Breast epithelium (tissue), 4 donors: ENCODE measurements around the gene RO60. TPM values are rescaled to one million over a fixed set of nuclear protein-coding genes. Genes with fewer than 3 reads are reported as not detected.

ENCODE experiments used
- DNase-seq, 2 donors: peaks; one replicate each; pipeline ENCODE4 v3.0.0-alpha.2; 2019; ENCODE audit warnings: low spot score in 2 of 2
- H3K27ac ChIP-seq, 2 donors: fragments of 200-600 bp; sonication (generic) in 1 of 2; one replicate each; pipeline ENCODE4 v1.5.1; 2016 to 2019; ENCODE audit warnings: mild to moderate bottlenecking in 1 of 2
- H3K27me3 ChIP-seq, 2 donors: fragments of 200-600 bp; sonication (generic) in 1 of 2; one replicate each; pipeline versions ENCODE4 v1.5.1 to v1.6.0; 2017 to 2019; ENCODE audit warnings: control low read depth in 1 of 2, mild to moderate bottlenecking in 1 of 2
- H3K36me3 ChIP-seq: fragments of 200-600 bp; one replicate; pipeline ENCODE4 v1.5.1; 2019
- H3K4me1 ChIP-seq, 2 donors: fragments of 200-600 bp; sonication (generic); one replicate each; pipeline ENCODE4 v1.5.1; 2016 to 2019; ENCODE audit warnings: control low read depth in 1 of 2
- H3K4me3 ChIP-seq, 3 donors: fragments of 200-600 bp; sonication (generic); 1 replicate in 2 of 3; 2 replicates in 1 of 3; pipeline ENCODE4 v1.5.1; 2016 to 2019; ENCODE audit warnings: mild to moderate bottlenecking in 3 of 3, moderate library complexity in 2 of 3
- H3K9me3 ChIP-seq, 2 donors: fragments of 200-600 bp; sonication (generic) in 1 of 2; one replicate each; pipeline ENCODE4 v1.5.1; 2016 to 2019; ENCODE audit warnings: control low read depth in 1 of 2
- CTCF ChIP-seq, 3 donors: fragments of 450-650 bp; IDR thresholded peaks; one replicate each; pipeline ENCODE4 v1.5.1; 2016 to 2017; ENCODE audit warnings: antibody characterized with exemption in 3 of 3, mild to moderate bottlenecking in 3 of 3, moderate library complexity in 3 of 3
- POLR2A ChIP-seq: fragments of 450-650 bp; IDR thresholded peaks from one replicate; pipeline ENCODE4 v1.6.1; 2016; ENCODE audit warnings: antibody characterized with exemption, mild to moderate bottlenecking, moderate library complexity
- POLR2AphosphoS5 ChIP-seq, 3 donors: sonication (generic); formaldehyde crosslinking; IDR thresholded peaks; one replicate each; pipeline ENCODE4 v1.6.1; 2017; ENCODE audit warnings: antibody characterized with exemption in 3 of 3
- intact Hi-C: fragments of 100-400 bp; cut with DNase I; formaldehyde crosslinking; loops from one replicate; pipeline ENCODE4 v1.15.1; 2023; ENCODE audit warnings: low total_unique reads
- total RNA-seq, 3 donors: library from RNA; depleted of rRNA; stranded (reverse); fragments of >200 nt; gene quantifications; one replicate each; pipeline ENCODE4 v1.1.0, GENCODE V29; 2016

Gene RO60
- total RNA-seq, 3 donors from 2014 or later, result 91.4 to 116 (median 95.1) TPM

- Histone ChIP-seq H3K27me3 (no peaks in the 10 kb centered on the region), H3K4me1 (peaks cover 0 to 3% of the 10 kb centered on the region in 2 donors), H3K27ac (no peak overlapping the region), H3K36me3 (no peaks in the 10 kb centered on the region), H3K9me3 (no peaks in the 10 kb centered on the region), H3K4me3 (no peak overlapping the region)
- TF ChIP-seq CTCF (IDR thresholded peaks at IDR 0.05), result no peak
- no peak for TF ChIP-seq POLR2A
- no peak for TF ChIP-seq POLR2AphosphoS5 (IDR thresholded peaks at IDR 0.05)
- intact Hi-C loops, result no loop called here
- no peak for DNase-seq
These were observed 5.2 kb upstream of the RO60 start for GRCh38 chr1:193054169-193054675.

- peak in 1 of 3 donors; percentile 7 for TF ChIP-seq CTCF (IDR thresholded peaks at IDR 0.05)
- TF ChIP-seq POLR2A, result no peak
- TF ChIP-seq POLR2AphosphoS5 (IDR thresholded peaks at IDR 0.05), result no peak
- Histone ChIP-seq H3K27me3 (no peaks in the 10 kb centered on the region), H3K4me3 (peak overlapping the region; percentile 87 to 92 (median 91)), H3K27ac (peak overlapping the region; percentile 98), H3K36me3 (no peaks in the 10 kb centered on the region), H3K9me3 (no peaks in the 10 kb centered on the region), H3K4me1 (peaks cover 0 to 20% of the 10 kb centered on the region in 2 donors)
- DNase-seq, result peak; percentile 19 to 51
- intact Hi-C loops, result no loop called here
These were observed 707 bp upstream of the RO60 start for GRCh38 chr1:193058529-193059281.

GRCh38 chr1:193060115-193060403, 647 bp downstream of the RO60 start:
- H3K4me3 ChIP-seq, result peak overlapping the region; percentile 87 to 92 (median 91)
- intact Hi-C loops, result no loop called here
- H3K4me1 ChIP-seq, result peaks cover 0 to 20% of the 10 kb centered on the region in 2 donors
- DNase-seq, result no peak
- peak overlapping the region; percentile 98 for H3K27ac ChIP-seq
- no peak for TF ChIP-seq POLR2AphosphoS5 (IDR thresholded peaks at IDR 0.05)
- no peak for TF ChIP-seq POLR2A
- TF ChIP-seq CTCF (IDR thresholded peaks at IDR 0.05), result no peak
- no peaks in the 10 kb centered on the region for H3K36me3 ChIP-seq
- no peaks in the 10 kb centered on the region for H3K27me3 ChIP-seq
- no peaks in the 10 kb centered on the region for H3K9me3 ChIP-seq

- H3K27ac ChIP-seq, result peak overlapping the region; percentile 98
- intact Hi-C loops, result no loop called here
These were observed 994 bp downstream of the RO60 start for GRCh38 chr1:193060406-193060805.

More at GRCh38 chr1:193060406-193060805, 994 bp downstream of the RO60 start:
- Histone ChIP-seq H3K36me3 (no peaks in the 10 kb centered on the region), H3K9me3 (no peaks in the 10 kb centered on the region), H3K4me3 (peak overlapping the region; percentile 87 to 92 (median 91)), H3K4me1 (peaks cover 0 to 20% of the 10 kb centered on the region in 2 donors), H3K27me3 (no peaks in the 10 kb centered on the region)
- DNase-seq, result no peak
- TF ChIP-seq CTCF (IDR thresholded peaks at IDR 0.05), result no peak
- no peak for TF ChIP-seq POLR2AphosphoS5 (IDR thresholded peaks at IDR 0.05)
- TF ChIP-seq POLR2A, result no peak
